GM23338 (cell line): ENCODE measurements around the gene NARS2. TPM values are rescaled to one million over a fixed set of nuclear protein-coding genes. Genes with fewer than 3 reads are reported as not detected.
A peak's percentile ranks its signal among the peaks of the same experiment; 100 is the strongest.

Experiments used
- ATAC-seq: fragments of 200-7000 bp; cut with Tn5 transposase; 3 replicates; pipeline ENCODE4 v1.9.1; 2020
- DNase-seq: peaks from one replicate; pipeline ENCODE4 v3.0.0-alpha.2; 2015; ENCODE audit warnings: low spot score
- H2AFZ ChIP-seq: fragments of 200-600 bp; sonication (generic); 2 replicates; pipeline ENCODE4 v1.8.0; 2016; ENCODE audit warnings: antibody characterized with exemption, mild to moderate bottlenecking, moderate library complexity
- H3F3A ChIP-seq: fragments of 200-600 bp; sonication (generic); replicated peaks from 2 replicates; pipeline ENCODE4 v1.8.0; 2017; ENCODE audit warnings: antibody characterized with exemption, mixed run types, low read depth
- H3K27ac ChIP-seq: fragments of 200-600 bp; sonication (generic); 2 replicates; pipeline ENCODE4 v1.6.1; 2016; ENCODE audit warnings: low read depth
- H3K27me3 ChIP-seq: fragments of 200-600 bp; sonication (generic); 2 replicates; pipeline ENCODE4 v1.8.0; 2016; ENCODE audit warnings: mild to moderate bottlenecking, mixed run types, moderate library complexity; ENCODE audit not compliant: insufficient read depth
- H3K36me3 ChIP-seq: fragments of 200-600 bp; sonication (generic); 2 replicates; pipeline ENCODE4 v1.8.0; 2016; ENCODE audit warnings: mild to moderate bottlenecking; ENCODE audit not compliant: insufficient read depth
- H3K4me1 ChIP-seq: fragments of 200-600 bp; sonication (generic); 2 replicates; pipeline ENCODE4 v1.8.0; 2016; ENCODE audit warnings: mild to moderate bottlenecking, moderate library complexity; ENCODE audit not compliant: insufficient read depth
- H3K4me2 ChIP-seq: fragments of 200-600 bp; sonication (generic); 2 replicates; pipeline ENCODE4 v1.7.1; 2017; ENCODE audit warnings: mixed run types
- H3K4me3 ChIP-seq: fragments of 200-600 bp; sonication (generic); 2 replicates; pipeline ENCODE4 v1.6.1; 2016; ENCODE audit warnings: mixed run types
- H3K79me2 ChIP-seq: fragments of 200-600 bp; sonication (generic); replicated peaks from 2 replicates; pipeline ENCODE4 v1.8.0; 2017; ENCODE audit warnings: mild to moderate bottlenecking; ENCODE audit not compliant: insufficient read depth
- H3K9me2 ChIP-seq: fragments of 200-600 bp; sonication (generic); 2 replicates; pipeline ENCODE4 v1.8.0; 2017; ENCODE audit not compliant: insufficient read depth
- H4K20me1 ChIP-seq: fragments of 200-600 bp; sonication (generic); replicated peaks from 2 replicates; pipeline ENCODE4 v1.8.0; 2017; ENCODE audit warnings: mild to moderate bottlenecking; ENCODE audit not compliant: insufficient read depth
- H3K27ac Mint-ChIP-seq: 2 replicates; pipeline ENCODE4 v1.8.0; 2020; ENCODE audit warnings: inconsistent platforms, mild to moderate bottlenecking, moderate library complexity, mixed read lengths
- H3K27me3 Mint-ChIP-seq: 3 replicates; pipeline ENCODE4 v1.8.0; 2022; ENCODE audit warnings: low read depth, mild to moderate bottlenecking, moderate library complexity, mixed read lengths, inconsistent platforms; ENCODE audit not compliant: insufficient read depth, poor library complexity
- H3K36me3 Mint-ChIP-seq: 3 replicates; pipeline ENCODE4 v1.8.0; 2021; ENCODE audit warnings: low read depth, mild to moderate bottlenecking, inconsistent platforms, moderate library complexity, mixed read lengths
- H3K4me1 Mint-ChIP-seq: 3 replicates; pipeline ENCODE4 v1.8.0; 2020; ENCODE audit warnings: mild to moderate bottlenecking, inconsistent platforms, mixed read lengths
- H3K4me3 Mint-ChIP-seq: 3 replicates; pipeline ENCODE4 v1.8.0; 2021; ENCODE audit warnings: moderate library complexity, mild to moderate bottlenecking, inconsistent platforms, mixed read lengths
- H3K9me3 Mint-ChIP-seq: 3 replicates; pipeline ENCODE4 v1.8.0; 2020; ENCODE audit warnings: moderate library complexity, mild to moderate bottlenecking, inconsistent platforms, mixed read lengths
- CREB1 ChIP-seq: fragments of 250-450 bp; sonication (Bioruptor Pico); IDR thresholded peaks from 2 replicates; pipeline ENCODE4 v1.5.0; 2020; ENCODE audit warnings: low read depth, mild to moderate bottlenecking, moderate library complexity
- EZH2phosphoT487 ChIP-seq: fragments of 200-600 bp; sonication (generic); IDR thresholded peaks from one replicate; pipeline ENCODE4 v1.8.1; 2018; ENCODE audit warnings: antibody characterized with exemption; ENCODE audit not compliant: unreplicated experiment
- ZNF114 ChIP-seq: fragments of 250-450 bp; sonication (Bioruptor Pico); IDR thresholded peaks from 2 replicates; pipeline ENCODE4 v1.5.0; 2020; ENCODE audit warnings: mild to moderate bottlenecking, moderate library complexity
- ZNF331 ChIP-seq: fragments of 250-450 bp; sonication (Bioruptor Pico); IDR thresholded peaks from 2 replicates; pipeline ENCODE4 v1.5.0; 2020; ENCODE audit warnings: low read depth, mild to moderate bottlenecking, moderate library complexity
- polyA plus RNA-seq: library from polyadenylated mRNA; unstranded; fragments of >200 nt; fragmentation: Nextera tagmentation; extraction: Ambion mirVana; gene quantifications from 2 replicates; pipeline ENCODE4 v1.2.1, GENCODE V29; 2016
- total RNA-seq: library from RNA; depleted of rRNA; stranded (reverse); fragments of >200 nt; shearing (Covaris generic); gene quantifications from 2 replicates; pipeline ENCODE4 v1.2.3, GENCODE V29; 2014
- TF ChIP-seq, protein P1 (sequence below): fragments of 250-450 bp; sonication (Bioruptor Pico); IDR thresholded peaks from 2 replicates; pipeline ENCODE4 v1.5.0; 2020; ENCODE audit warnings: mild to moderate bottlenecking, moderate library complexity
- TF ChIP-seq, protein P2 (sequence below): IDR thresholded peaks from one replicate; pipeline ENCODE4 v1.6.1; 2018; ENCODE audit warnings: antibody characterized with exemption; ENCODE audit not compliant: unreplicated experiment

Gene NARS2
- total and polyA plus RNA-seq, 2 experiments from 2014 or later, result 45.7 to 62.0 TPM

DNA sequence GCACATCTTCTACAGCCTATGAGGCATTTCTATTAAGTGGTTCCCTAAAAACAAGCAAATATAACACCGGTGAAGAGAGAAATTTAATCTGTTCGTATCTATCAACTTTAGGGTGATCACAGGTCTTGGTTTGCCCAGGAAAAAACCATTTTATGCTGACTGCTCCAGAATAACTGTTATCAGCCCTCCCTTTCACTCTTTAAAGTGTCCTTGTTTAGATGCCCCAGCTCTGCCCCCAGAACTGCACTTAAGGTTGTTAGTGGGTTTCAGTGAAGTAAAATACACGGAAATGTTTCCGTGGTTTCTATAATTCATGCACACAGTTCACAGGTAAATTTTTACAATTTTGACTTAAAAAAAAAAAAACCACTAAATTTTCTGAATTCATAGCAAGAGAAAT is 70.0 kb downstream of the NARS2 start:
- peaks cover 11% of the 10 kb centered on the region for H3K79me2 ChIP-seq
- ATAC-seq, result no peak

More for the DNA sequence above, 70.0 kb downstream of the NARS2 start:
- H2AFZ ChIP-seq, result no peak overlapping the region
- no peaks in the 10 kb centered on the region for H3K27me3 ChIP-seq
- DNase-seq, result no peak
- no peak overlapping the region for H3K4me3 Mint-ChIP-seq
- peaks cover 13% of the 10 kb centered on the region; the same call in 2 of the 3 replicates for H3K36me3 Mint-ChIP-seq
- H3K27ac Mint-ChIP-seq, result 0 out of 2 replicates have a peak overlapping the region, but pooled peaks have one; percentile 7
- TF ChIP-seq CREB1 (CRISPR knock-in tag) (no peak), ZNF114 (CRISPR knock-in tag) (no peak), ZNF331 (CRISPR knock-in tag) (no peak), EZH2phosphoT487 (no peak)
- TF ChIP-seq, protein P1, sequence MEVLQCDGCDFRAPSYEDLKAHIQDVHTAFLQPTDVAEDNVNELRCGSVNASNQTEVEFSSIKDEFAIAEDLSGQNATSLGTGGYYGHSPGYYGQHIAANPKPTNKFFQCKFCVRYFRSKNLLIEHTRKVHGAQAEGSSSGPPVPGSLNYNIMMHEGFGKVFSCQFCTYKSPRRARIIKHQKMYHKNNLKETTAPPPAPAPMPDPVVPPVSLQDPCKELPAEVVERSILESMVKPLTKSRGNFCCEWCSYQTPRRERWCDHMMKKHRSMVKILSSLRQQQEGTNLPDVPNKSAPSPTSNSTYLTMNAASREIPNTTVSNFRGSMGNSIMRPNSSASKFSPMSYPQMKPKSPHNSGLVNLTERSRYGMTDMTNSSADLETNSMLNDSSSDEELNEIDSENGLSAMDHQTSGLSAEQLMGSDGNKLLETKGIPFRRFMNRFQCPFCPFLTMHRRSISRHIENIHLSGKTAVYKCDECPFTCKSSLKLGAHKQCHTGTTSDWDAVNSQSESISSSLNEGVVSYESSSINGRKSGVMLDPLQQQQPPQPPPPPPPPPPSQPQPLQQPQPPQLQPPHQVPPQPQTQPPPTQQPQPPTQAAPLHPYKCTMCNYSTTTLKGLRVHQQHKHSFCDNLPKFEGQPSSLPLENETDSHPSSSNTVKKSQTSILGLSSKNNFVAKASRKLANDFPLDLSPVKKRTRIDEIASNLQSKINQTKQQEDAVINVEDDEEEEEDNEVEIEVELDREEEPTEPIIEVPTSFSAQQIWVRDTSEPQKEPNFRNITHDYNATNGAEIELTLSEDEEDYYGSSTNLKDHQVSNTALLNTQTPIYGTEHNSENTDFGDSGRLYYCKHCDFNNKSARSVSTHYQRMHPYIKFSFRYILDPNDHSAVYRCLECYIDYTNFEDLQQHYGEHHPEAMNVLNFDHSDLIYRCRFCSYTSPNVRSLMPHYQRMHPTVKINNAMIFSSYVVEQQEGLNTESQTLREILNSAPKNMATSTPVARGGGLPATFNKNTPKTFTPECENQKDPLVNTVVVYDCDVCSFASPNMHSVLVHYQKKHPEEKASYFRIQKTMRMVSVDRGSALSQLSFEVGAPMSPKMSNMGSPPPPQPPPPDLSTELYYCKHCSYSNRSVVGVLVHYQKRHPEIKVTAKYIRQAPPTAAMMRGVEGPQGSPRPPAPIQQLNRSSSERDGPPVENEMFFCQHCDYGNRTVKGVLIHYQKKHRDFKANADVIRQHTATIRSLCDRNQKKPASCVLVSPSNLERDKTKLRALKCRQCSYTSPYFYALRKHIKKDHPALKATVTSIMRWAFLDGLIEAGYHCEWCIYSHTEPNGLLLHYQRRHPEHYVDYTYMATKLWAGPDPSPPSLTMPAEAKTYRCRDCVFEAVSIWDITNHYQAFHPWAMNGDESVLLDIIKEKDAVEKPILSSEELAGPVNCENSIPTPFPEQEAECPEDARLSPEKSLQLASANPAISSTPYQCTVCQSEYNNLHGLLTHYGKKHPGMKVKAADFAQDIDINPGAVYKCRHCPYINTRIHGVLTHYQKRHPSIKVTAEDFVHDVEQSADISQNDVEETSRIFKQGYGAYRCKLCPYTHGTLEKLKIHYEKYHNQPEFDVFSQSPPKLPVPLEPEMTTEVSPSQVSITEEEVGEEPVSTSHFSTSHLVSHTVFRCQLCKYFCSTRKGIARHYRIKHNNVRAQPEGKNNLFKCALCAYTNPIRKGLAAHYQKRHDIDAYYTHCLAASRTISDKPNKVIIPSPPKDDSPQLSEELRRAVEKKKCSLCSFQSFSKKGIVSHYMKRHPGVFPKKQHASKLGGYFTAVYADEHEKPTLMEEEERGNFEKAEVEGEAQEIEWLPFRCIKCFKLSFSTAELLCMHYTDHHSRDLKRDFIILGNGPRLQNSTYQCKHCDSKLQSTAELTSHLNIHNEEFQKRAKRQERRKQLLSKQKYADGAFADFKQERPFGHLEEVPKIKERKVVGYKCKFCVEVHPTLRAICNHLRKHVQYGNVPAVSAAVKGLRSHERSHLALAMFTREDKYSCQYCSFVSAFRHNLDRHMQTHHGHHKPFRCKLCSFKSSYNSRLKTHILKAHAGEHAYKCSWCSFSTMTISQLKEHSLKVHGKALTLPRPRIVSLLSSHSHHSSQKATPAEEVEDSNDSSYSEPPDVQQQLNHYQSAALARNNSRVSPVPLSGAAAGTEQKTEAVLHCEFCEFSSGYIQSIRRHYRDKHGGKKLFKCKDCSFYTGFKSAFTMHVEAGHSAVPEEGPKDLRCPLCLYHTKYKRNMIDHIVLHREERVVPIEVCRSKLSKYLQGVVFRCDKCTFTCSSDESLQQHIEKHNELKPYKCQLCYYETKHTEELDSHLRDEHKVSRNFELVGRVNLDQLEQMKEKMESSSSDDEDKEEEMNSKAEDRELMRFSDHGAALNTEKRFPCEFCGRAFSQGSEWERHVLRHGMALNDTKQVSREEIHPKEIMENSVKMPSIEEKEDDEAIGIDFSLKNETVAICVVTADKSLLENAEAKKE (CRISPR knock-in tag), result no peak
- TF ChIP-seq, protein P2, sequence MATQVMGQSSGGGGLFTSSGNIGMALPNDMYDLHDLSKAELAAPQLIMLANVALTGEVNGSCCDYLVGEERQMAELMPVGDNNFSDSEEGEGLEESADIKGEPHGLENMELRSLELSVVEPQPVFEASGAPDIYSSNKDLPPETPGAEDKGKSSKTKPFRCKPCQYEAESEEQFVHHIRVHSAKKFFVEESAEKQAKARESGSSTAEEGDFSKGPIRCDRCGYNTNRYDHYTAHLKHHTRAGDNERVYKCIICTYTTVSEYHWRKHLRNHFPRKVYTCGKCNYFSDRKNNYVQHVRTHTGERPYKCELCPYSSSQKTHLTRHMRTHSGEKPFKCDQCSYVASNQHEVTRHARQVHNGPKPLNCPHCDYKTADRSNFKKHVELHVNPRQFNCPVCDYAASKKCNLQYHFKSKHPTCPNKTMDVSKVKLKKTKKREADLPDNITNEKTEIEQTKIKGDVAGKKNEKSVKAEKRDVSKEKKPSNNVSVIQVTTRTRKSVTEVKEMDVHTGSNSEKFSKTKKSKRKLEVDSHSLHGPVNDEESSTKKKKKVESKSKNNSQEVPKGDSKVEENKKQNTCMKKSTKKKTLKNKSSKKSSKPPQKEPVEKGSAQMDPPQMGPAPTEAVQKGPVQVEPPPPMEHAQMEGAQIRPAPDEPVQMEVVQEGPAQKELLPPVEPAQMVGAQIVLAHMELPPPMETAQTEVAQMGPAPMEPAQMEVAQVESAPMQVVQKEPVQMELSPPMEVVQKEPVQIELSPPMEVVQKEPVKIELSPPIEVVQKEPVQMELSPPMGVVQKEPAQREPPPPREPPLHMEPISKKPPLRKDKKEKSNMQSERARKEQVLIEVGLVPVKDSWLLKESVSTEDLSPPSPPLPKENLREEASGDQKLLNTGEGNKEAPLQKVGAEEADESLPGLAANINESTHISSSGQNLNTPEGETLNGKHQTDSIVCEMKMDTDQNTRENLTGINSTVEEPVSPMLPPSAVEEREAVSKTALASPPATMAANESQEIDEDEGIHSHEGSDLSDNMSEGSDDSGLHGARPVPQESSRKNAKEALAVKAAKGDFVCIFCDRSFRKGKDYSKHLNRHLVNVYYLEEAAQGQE, result no peak
- no peak overlapping the region for H3K4me2 ChIP-seq
- H3K27me3 Mint-ChIP-seq, result no peaks in the 10 kb centered on the region
- H3K9me2 ChIP-seq, result no peaks in the 10 kb centered on the region
- no peaks in the 10 kb centered on the region for H3K36me3 ChIP-seq
- H3K27ac ChIP-seq, result no peak overlapping the region
- H3K4me3 ChIP-seq, result no peak overlapping the region
- peaks cover 4% of the 10 kb centered on the region for H3K9me3 Mint-ChIP-seq
- H3K4me1 Mint-ChIP-seq, result peaks cover 25% of the 10 kb centered on the region
- no peaks in the 10 kb centered on the region for H3F3A ChIP-seq
- no peaks in the 10 kb centered on the region for H4K20me1 ChIP-seq
- H3K4me1 ChIP-seq, result peaks cover 25% of the 10 kb centered on the region
